NCI-H1417 (cell line): ENCODE results near the gene SUMO3.
A peak's percentile ranks its signal among the peaks of the same experiment; 100 is the strongest.

Source experiments
- DNase-seq, 3 experiments: peaks; one replicate each; lab custom pipeline; 2025; lab: John Stamatoyannopoulos, UW

SUMO3 gene

GRCh38 chr21:44801468-44802395, 16.1 kb downstream of the SUMO3 start, which contains the start of gene UBE2G2:
Gene UBE2G2, minus strand, starts transcription at chr21:44801820. Its CDS starts 72 bp downstream, at chr21:44801748.
- DNase-seq: peak; percentile 87 to 90 (median 90)

GRCh38 chr21:44800971-44801467, 16.8 kb downstream of the SUMO3 start:
- peak; percentile 20 to 69 (median 65) for DNase-seq

- DNase-seq: peak in 1 of 3 experiments; percentile 33
These were observed 17.8 kb downstream of the SUMO3 start for GRCh38 chr21:44800103-44800502.

- DNase-seq: no peak
These were observed 18.2 kb downstream of the SUMO3 start for GRCh38 chr21:44799646-44800045.

GRCh38 chr21:44797775-44798174, 20.1 kb downstream of the SUMO3 start:
- no peak for DNase-seq

GRCh38 chr21:44795342-44795741, 22.5 kb downstream of the SUMO3 start:
- no peak for DNase-seq

GRCh38 chr21:44793592-44794374, 24.1 kb downstream of the SUMO3 start:
- DNase-seq: no peak

- DNase-seq: peak; percentile 72 to 84 (median 73)
These were observed 24.9 kb downstream of the SUMO3 start for GRCh38 chr21:44792702-44793591.

- DNase-seq: no peak
These were observed 25.9 kb downstream of the SUMO3 start for GRCh38 chr21:44791993-44792392.

GRCh38 chr21:44791246-44791645, 26.6 kb downstream of the SUMO3 start:
- DNase-seq: no peak

- DNase-seq: no peak
These were observed 27.5 kb downstream of the SUMO3 start for GRCh38 chr21:44790368-44790767.

GRCh38 chr21:44789880-44790279, 28.0 kb downstream of the SUMO3 start:
- no peak for DNase-seq

GRCh38 chr21:44785620-44786335, 32.1 kb downstream of the SUMO3 start:
- peak; percentile 66 to 91 (median 87) for DNase-seq

GRCh38 chr21:44784810-44785209, 33.1 kb downstream of the SUMO3 start:
- no peak for DNase-seq

- DNase-seq: no peak
These were observed 34.7 kb downstream of the SUMO3 start for GRCh38 chr21:44783020-44783696.

GRCh38 chr21:44780767-44781459, 36.9 kb downstream of the SUMO3 start:
- DNase-seq: peak in 1 of 3 experiments; percentile 39

GRCh38 chr21:44780137-44780502, 37.7 kb downstream of the SUMO3 start:
- DNase-seq: no peak

- DNase-seq: no peak
These were observed 38.3 kb downstream of the SUMO3 start for GRCh38 chr21:44779417-44780136.

- DNase-seq: no peak
These were observed 38.9 kb downstream of the SUMO3 start for GRCh38 chr21:44778983-44779382.
